Loucy (cell line): ENCODE data around the gene LAMP1.
"Not testable (repeated sequence)": the region's sequence is repeated elsewhere in the genome, so short reads cannot be mapped to it uniquely, and the experiment has no call there.

Experiments used
- H2AFZ ChIP-seq: fragments of 200-600 bp; sonication (generic); 2 replicates; pipeline ENCODE4 v1.6.0; 2016; ENCODE audit warnings: antibody characterized with exemption, mild to moderate bottlenecking, low read length, moderate library complexity
- H3F3A ChIP-seq: fragments of 200-600 bp; 2 replicates; pipeline ENCODE4 v1.6.0; 2016; ENCODE audit warnings: antibody characterized with exemption, low read depth, mild to moderate bottlenecking
- H3K27me3 ChIP-seq: fragments of 200-600 bp; sonication (generic); 2 replicates; pipeline ENCODE4 v1.6.1; 2014; ENCODE audit warnings: low read length, mild to moderate bottlenecking; ENCODE audit not compliant: insufficient read depth, poor library complexity, severe bottlenecking
- H3K36me3 ChIP-seq: fragments of 200-600 bp; sonication (generic); 2 replicates; pipeline ENCODE4 v1.6.1; 2016; ENCODE audit warnings: low read length; ENCODE audit not compliant: insufficient read depth
- H3K4me1 ChIP-seq: fragments of 200-600 bp; sonication (generic); 2 replicates; pipeline ENCODE4 v1.5.1; 2014; ENCODE audit warnings: low read length, mild to moderate bottlenecking; ENCODE audit not compliant: insufficient read depth, poor library complexity, severe bottlenecking
- H3K4me2 ChIP-seq: fragments of 200-600 bp; sonication (generic); 2 replicates; pipeline ENCODE4 v1.6.0; 2014; ENCODE audit warnings: antibody characterized with exemption, low read length, low read depth, mild to moderate bottlenecking; ENCODE audit not compliant: poor library complexity, severe bottlenecking
- H3K4me3 ChIP-seq: fragments of 200-600 bp; sonication (generic); 2 replicates; pipeline ENCODE4 v1.5.1; 2014; ENCODE audit warnings: low read length, mild to moderate bottlenecking, mixed read lengths; ENCODE audit not compliant: poor library complexity, severe bottlenecking
- H3K79me2 ChIP-seq: fragments of 200-600 bp; sonication (generic); 2 replicates; pipeline ENCODE4 v1.6.1; 2014; ENCODE audit warnings: low read length; ENCODE audit not compliant: insufficient read depth
- H3K9ac ChIP-seq: fragments of 200-600 bp; sonication (generic); 2 replicates; pipeline ENCODE4 v1.6.0; 2014; ENCODE audit warnings: mild to moderate bottlenecking, low read depth, low read length, moderate library complexity; ENCODE audit not compliant: poor library complexity, severe bottlenecking
- H3K9me2 ChIP-seq: fragments of 200-600 bp; sonication (generic); replicated peaks from 2 replicates; pipeline ENCODE4 v1.6.1; 2016; ENCODE audit warnings: low read depth, low read length, mixed read lengths
- H3K9me3 ChIP-seq: fragments of 200-600 bp; sonication (generic); 2 replicates; pipeline ENCODE4 v1.6.1; 2014; ENCODE audit warnings: mild to moderate bottlenecking, antibody characterized with exemption, low read length, low read depth; ENCODE audit not compliant: insufficient read depth
- H4K20me1 ChIP-seq: fragments of 200-600 bp; sonication (generic); 2 replicates; pipeline ENCODE4 v1.6.0; 2014; ENCODE audit warnings: antibody characterized with exemption, low read length, mild to moderate bottlenecking; ENCODE audit not compliant: insufficient read depth, poor library complexity, severe bottlenecking
- CTCF ChIP-seq: fragments of 200-600 bp; sonication (generic); conservative IDR thresholded peaks from 2 replicates; pipeline ENCODE4 v1.5.1; 2014; ENCODE audit warnings: mild to moderate bottlenecking, antibody characterized with exemption, low read length
- EZH2phosphoT487 ChIP-seq: fragments of 200-600 bp; IDR thresholded peaks from 2 replicates; pipeline ENCODE4 v1.6.1; 2018; ENCODE audit warnings: antibody characterized with exemption, mild to moderate bottlenecking, moderate library complexity, borderline replicate concordance

LAMP1 gene

GRCh38 chr13:113258321-113259054 is 38.6 kb upstream of the LAMP1 start:
- Histone ChIP-seq H3K4me1 (no peaks in the 10 kb centered on the region), H2AFZ (no peak overlapping the region), H3F3A (no peaks in the 10 kb centered on the region), H3K4me3 (no peak overlapping the region), H3K36me3 (peaks cover 65% of the 10 kb centered on the region; the same call in 1 of the 2 replicates), H4K20me1 (no peaks in the 10 kb centered on the region), H3K9me2 (no peaks in the 10 kb centered on the region), H3K9me3 (no peaks in the 10 kb centered on the region), H3K79me2 (no peaks in the 10 kb centered on the region), H3K9ac (no peak overlapping the region), H3K27me3 (no peaks in the 10 kb centered on the region), H3K4me2 (no peak overlapping the region)
- TF ChIP-seq CTCF (no peak), EZH2phosphoT487 (no peak)

- H3K4me1 ChIP-seq: no peaks in the 10 kb centered on the region
- no peak for TF ChIP-seq EZH2phosphoT487
- no peak for TF ChIP-seq CTCF
- H3K27me3 ChIP-seq: no peaks in the 10 kb centered on the region
- peaks cover 51% of the 10 kb centered on the region; the same call in 1 of the 2 replicates for H3K36me3 ChIP-seq
- H4K20me1 ChIP-seq: no peaks in the 10 kb centered on the region
- no peaks in the 10 kb centered on the region for H3K9me2 ChIP-seq
- H3K9ac ChIP-seq: no peak overlapping the region
- H3K4me2 ChIP-seq: no peak overlapping the region
- no peaks in the 10 kb centered on the region for H3K9me3 ChIP-seq
- H3K79me2 ChIP-seq: no peaks in the 10 kb centered on the region
- H2AFZ ChIP-seq: no peak overlapping the region
- no peaks in the 10 kb centered on the region for H3F3A ChIP-seq
- H3K4me3 ChIP-seq: no peak overlapping the region
Observed at GRCh38 chr13:113260996-113261395, 36.0 kb upstream of the LAMP1 start.

GRCh38 chr13:113263016-113263415 is 34.0 kb upstream of the LAMP1 start:
- not testable (repeated sequence) for H3K4me3 ChIP-seq, H3K9me3 ChIP-seq, H3K4me2 ChIP-seq, H3K4me1 ChIP-seq, H3K9me2 ChIP-seq, H4K20me1 ChIP-seq, H3K27me3 ChIP-seq, H3F3A ChIP-seq, H2AFZ ChIP-seq, H3K79me2 ChIP-seq, H3K9ac ChIP-seq
- peaks cover 34% of the 10 kb centered on the region; the same call in 1 of the 2 replicates for H3K36me3 ChIP-seq
